Esophagus squamous epithelium (tissue), 5 donors: Measurements from ENCODE around the gene TMEM218. TPM values are rescaled to one million over a fixed set of nuclear protein-coding genes. Genes with fewer than 3 reads are reported as not detected.

ENCODE experiments used
- DNase-seq: peaks from one replicate; lab custom pipeline; 2025; lab: John Stamatoyannopoulos, UW
- H3K27ac ChIP-seq, 4 donors: fragments of 200-600 bp; sonication (generic); one replicate each; pipeline ENCODE4 v1.5.1; 2016 to 2019; ENCODE audit warnings: mild to moderate bottlenecking in 1 of 4
- H3K27me3 ChIP-seq, 4 donors: fragments of 200-600 bp; sonication (generic); 1 replicate in 3 of 4; 2 replicates in 1 of 4; pipeline versions ENCODE4 v1.5.1 to v1.6.0; 2017 to 2021; ENCODE audit warnings: antibody characterized with exemption in 1 of 4
- H3K36me3 ChIP-seq, 3 donors: fragments of 200-600 bp; sonication (generic); one replicate each; pipeline ENCODE4 v1.5.1; 2016 to 2019
- H3K4me1 ChIP-seq, 3 donors: fragments of 200-600 bp; sonication (generic); one replicate each; pipeline ENCODE4 v1.5.1; 2017 to 2019
- H3K4me3 ChIP-seq, 4 donors: fragments of 200-600 bp; sonication (generic); 1 replicate in 3 of 4; 2 replicates in 1 of 4; pipeline ENCODE4 v1.5.1; 2016 to 2019; ENCODE audit warnings: mild to moderate bottlenecking in 2 of 4, moderate library complexity in 1 of 4
- H3K9me3 ChIP-seq, 3 donors: fragments of 200-600 bp; sonication (generic); one replicate each; pipeline ENCODE4 v1.5.1; 2016 to 2019
- CTCF ChIP-seq, 6 experiments: fragments of 450-650 bp in 4 of 6; fragments of 200-600 bp in 2 of 6; sonication (generic) in 2 of 6; IDR thresholded peaks; one replicate each; pipeline ENCODE4 v1.5.1; 2016 to 2019; ENCODE audit warnings: antibody characterized with exemption in 6 of 6, mild to moderate bottlenecking in 4 of 6, moderate library complexity in 4 of 6
- POLR2A ChIP-seq, 4 donors: fragments of 450-650 bp; IDR thresholded peaks; one replicate each; pipeline ENCODE4 v1.6.1; 2017; ENCODE audit warnings: antibody characterized with exemption in 4 of 4, mild to moderate bottlenecking in 4 of 4, moderate library complexity in 3 of 4
- WGBS, 2 donors: methylation state at CpG; one replicate each; pipeline ENCODE4 v1.1.5; 2018; 5-methylcytosine and 5-hydroxymethylcytosine counted together
- intact Hi-C: fragments of 100-400 bp; cut with DNase I; formaldehyde crosslinking; loops from one replicate; pipeline ENCODE4 v1.15.0; 2022
- total RNA-seq, 4 donors: library from RNA; depleted of rRNA; stranded (reverse); fragments of >200 nt; gene quantifications; one replicate each; pipeline ENCODE4 v1.1.0, GENCODE V29; 2016
- donor health status: DM: yes; HTN: yes; CAD: no.

TMEM218 gene
- total RNA-seq, 4 donors from 2014 or later, result 7.5 to 17.3 (median 13.9) TPM

GRCh38 chr11:125123194-125123946, 11.9 kb upstream of the TMEM218 start:
- Histone ChIP-seq H3K27me3 (peaks cover 0 to 36% (median 0%) of the 10 kb centered on the region in 4 donors), H3K9me3 (no peaks in the 10 kb centered on the region), H3K27ac (no peak overlapping the region), H3K4me1 (peaks cover 0 to 7% (median 2%) of the 10 kb centered on the region in 3 donors), H3K36me3 (no peaks in the 10 kb centered on the region), H3K4me3 (no peak overlapping the region)
- intact Hi-C loops, result no loop called here
- no peak for DNase-seq
- TF ChIP-seq POLR2A (IDR thresholded peaks at IDR 0.05) (no peak), CTCF (IDR thresholded peaks at IDR 0.05) (no peak)
- WGBS, 2 donors, result 77 to 80% methylated on average over 4 of the region's 4 CpGs

GRCh38 chr11:125117429-125117828, 6.0 kb upstream of the TMEM218 start:
- Histone ChIP-seq H3K36me3 (no peaks in the 10 kb centered on the region), H3K4me3 (no peak overlapping the region), H3K9me3 (no peaks in the 10 kb centered on the region), H3K27ac (no peak overlapping the region), H3K4me1 (no peaks in the 10 kb centered on the region), H3K27me3 (peaks cover 0 to 22% (median 0%) of the 10 kb centered on the region in 4 donors)
- no peak for DNase-seq
- 24 to 32% methylated on average over 4 of the region's 4 CpGs for WGBS, 2 donors
- intact Hi-C loops, result no loop called here
- TF ChIP-seq POLR2A (IDR thresholded peaks at IDR 0.05), result no peak
- TF ChIP-seq CTCF (IDR thresholded peaks at IDR 0.05), result no peak

- H3K27ac ChIP-seq, result no peak overlapping the region
- peaks cover 7 to 14% (median 9%) of the 10 kb centered on the region in 3 donors for H3K4me1 ChIP-seq
- no peaks in the 10 kb centered on the region for H3K9me3 ChIP-seq
- H3K27me3 ChIP-seq, result peaks cover 0 to 22% (median 0%) of the 10 kb centered on the region in 4 donors
- no peak for DNase-seq
- intact Hi-C loops, result no loop called here
- H3K36me3 ChIP-seq, result no peaks in the 10 kb centered on the region
- no peak for TF ChIP-seq POLR2A (IDR thresholded peaks at IDR 0.05)
- TF ChIP-seq CTCF (IDR thresholded peaks at IDR 0.05), result peak in 1 of 6 experiments; percentile 31
- H3K4me3 ChIP-seq, result no peak overlapping the region
- WGBS, 2 donors, result 59 to 72% methylated on average over 4 to 5 of the region's 8 CpGs
These were observed 3.1 kb upstream of the TMEM218 start for GRCh38 chr11:125114518-125114917.

GRCh38 chr11:125112208-125112604, 780 bp upstream of the TMEM218 start:
- Histone ChIP-seq H3K4me3 (peak overlapping the region in 3 of 4 donors; percentile 65 to 90 (median 85)), H3K36me3 (no peaks in the 10 kb centered on the region), H3K4me1 (peaks cover 7 to 14% (median 9%) of the 10 kb centered on the region in 3 donors), H3K27ac (peak overlapping the region; percentile 17 to 89 (median 78)), H3K9me3 (no peaks in the 10 kb centered on the region), H3K27me3 (peaks cover 0 to 2% (median 0%) of the 10 kb centered on the region in 4 donors)
- TF ChIP-seq CTCF (IDR thresholded peaks at IDR 0.05) (no peak), POLR2A (IDR thresholded peaks at IDR 0.05) (no peak)
- no peak for DNase-seq
- 85 to 89% methylated on average over 7 to 9 of the region's 9 CpGs for WGBS, 2 donors
- intact Hi-C loops, result no loop called here

- TF ChIP-seq POLR2A (IDR thresholded peaks at IDR 0.05) (no peak), CTCF (IDR thresholded peaks at IDR 0.05) (no peak)
- Histone ChIP-seq H3K4me1 (peaks cover 7 to 14% (median 9%) of the 10 kb centered on the region in 3 donors), H3K36me3 (no peaks in the 10 kb centered on the region), H3K9me3 (no peaks in the 10 kb centered on the region), H3K4me3 (peak overlapping the region; percentile 65 to 90 (median 77)), H3K27me3 (no peaks in the 10 kb centered on the region), H3K27ac (peak overlapping the region; percentile 83 to 90 (median 88))
- DNase-seq, result no peak
- WGBS, 2 donors, result 0 to 1% methylated on average over 8 to 9 of the region's 9 CpGs
- intact Hi-C loops, result no loop called here
These were observed 454 bp downstream of the TMEM218 start for GRCh38 chr11:125111001-125111342.
